HCT116 (cell line): ENCODE results near the gene SLC15A2. TPM values are rescaled to one million over a fixed set of nuclear protein-coding genes. Genes with fewer than 3 reads are reported as not detected.

ENCODE experiments used
- ATAC-seq: fragments of 200-7000 bp; cut with Tn5 transposase; 2 replicates; pipeline ENCODE4 v1.9.1; 2020; ENCODE audit warnings: mild to moderate bottlenecking, moderate library complexity
- BruUV-seq: library from RNA; stranded (reverse); fragments of 400-500 nt; replicated peaks from 2 replicates; lab custom pipeline; 2021; lab: Mats Ljungman, UMichigan
- CTCF ChIA-PET: fragments of 300-600 bp; sonication (Branson Sonifier 250); formaldehyde crosslinking; loops from one replicate; lab custom pipeline; 2021; ENCODE audit warnings: antibody characterized with exemption; lab: Charles Lee
- POLR2A ChIA-PET: fragments of 300-600, 350-600 bp; sonication (Branson Sonifier 250); formaldehyde crosslinking; loops from one replicate; lab custom pipeline; 2021; ENCODE audit warnings: antibody characterized with exemption; lab: Charles Lee
- RAD21 ChIA-PET, 2 experiments: fragments of 300-600 bp; sonication (Branson Sonifier 250); formaldehyde crosslinking; loops; one replicate each; lab custom pipeline; 2023; ENCODE audit warnings: low total read pairs in 2 of 2; ENCODE audit not compliant: uncharacterized antibody in 2 of 2, unreplicated experiment in 2 of 2, low non-redundant PET in 1 of 2; lab: Charles Lee
- DNase-seq: peaks from one replicate; pipeline ENCODE4 v3.0.0-alpha.2; 2010; ENCODE audit warnings: low read depth, low spot score
- H2AFZ ChIP-seq: fragments of 200-600 bp; shearing (Covaris generic), sonication (generic); 2 replicates; pipeline ENCODE4 v1.6.1; 2017; ENCODE audit warnings: low read depth, mixed run types, mixed read lengths, antibody characterized with exemption, low read length; ENCODE audit not compliant: poor library complexity, severe bottlenecking
- H3K27ac ChIP-seq: 2 replicates; pipeline ENCODE4 v1.5.1; 2012; ENCODE audit warnings: low read depth, low read length
- H3K27me3 ChIP-seq: fragments of 200-600 bp; sonication (generic); 2 replicates; pipeline ENCODE4 v1.6.1; 2016; ENCODE audit warnings: mixed run types, low read length, mixed read lengths; ENCODE audit not compliant: insufficient read depth
- H3K36me3 ChIP-seq, 2 experiments: fragments of 200-500 bp in 1 of 2; fragments of 200-600 bp in 1 of 2; sonication (Bioruptor generic) in 1 of 2; sonication (generic) in 1 of 2; 2 replicates each; pipeline versions ENCODE4 v1.5.1 to v1.6.1; 2014 to 2016; ENCODE audit warnings: low read length in 2 of 2, inconsistent platforms in 1 of 2, mixed read lengths in 1 of 2, mixed run types in 1 of 2; ENCODE audit not compliant: insufficient read depth in 2 of 2, control insufficient read depth in 1 of 2
- H3K4me1 ChIP-seq, 2 experiments: fragments of 200-600 bp in 1 of 2; sonication (generic) in 1 of 2; 2 replicates each; pipeline versions ENCODE4 v1.5.1 to v1.6.1; 2012 to 2017; ENCODE audit warnings: low read length in 2 of 2, inconsistent platforms in 1 of 2, mild to moderate bottlenecking in 1 of 2, mixed read lengths in 1 of 2, mixed run types in 1 of 2, moderate library complexity in 1 of 2; ENCODE audit not compliant: insufficient read depth in 2 of 2, control insufficient read depth in 1 of 2
- H3K4me2 ChIP-seq: fragments of 200-600 bp; sonication (generic); 2 replicates; pipeline ENCODE4 v1.6.1; 2017; ENCODE audit warnings: mixed run types, low read length, mixed read lengths
- H3K4me3 ChIP-seq, 2 experiments: fragments of 200-600 bp in 1 of 2; sonication (generic) in 1 of 2; replicated peaks in 1 of 2; 2 replicates each; pipeline ENCODE4 v1.5.1; 2011 to 2016; ENCODE audit warnings: low read length in 2 of 2, control low read depth in 1 of 2, low read depth in 1 of 2, mild to moderate bottlenecking in 1 of 2, mixed read lengths in 1 of 2, mixed run types in 1 of 2
- H3K79me2 ChIP-seq: fragments of 200-600 bp; sonication (generic); 2 replicates; pipeline ENCODE4 v1.6.1; 2017; ENCODE audit warnings: mild to moderate bottlenecking, mixed run types, low read length, moderate library complexity, mixed read lengths; ENCODE audit not compliant: insufficient read depth
- H3K9ac ChIP-seq: fragments of 200-600 bp; sonication (generic); 2 replicates; pipeline ENCODE4 v1.6.1; 2016; ENCODE audit warnings: low read length, mixed read lengths
- H3K9me2 ChIP-seq: fragments of 200-600 bp; sonication (generic), shearing (Covaris generic); 2 replicates; pipeline ENCODE4 v1.6.1; 2017; ENCODE audit warnings: mixed run types, mild to moderate bottlenecking, moderate library complexity; ENCODE audit not compliant: insufficient read depth
- H3K9me3 ChIP-seq, 2 experiments: fragments of 200-500 bp in 1 of 2; fragments of 200-600 bp in 1 of 2; sonication (Bioruptor generic) in 1 of 2; sonication (generic) in 1 of 2; 2 replicates each; pipeline ENCODE4 v1.6.1; 2014 to 2017; ENCODE audit warnings: low read length in 2 of 2, mixed read lengths in 2 of 2, inconsistent platforms in 1 of 2, low read depth in 1 of 2, mild to moderate bottlenecking in 1 of 2, mixed run types in 1 of 2, moderate library complexity in 1 of 2; ENCODE audit not compliant: control insufficient read depth in 1 of 2, insufficient read depth in 1 of 2
- H4K20me1 ChIP-seq: fragments of 200-600 bp; sonication (generic), shearing (Covaris generic); 2 replicates; pipeline ENCODE4 v1.6.1; 2017; ENCODE audit warnings: mixed run types, mild to moderate bottlenecking, moderate library complexity; ENCODE audit not compliant: insufficient read depth
- CBX3 ChIP-seq: IDR thresholded peaks from 2 replicates; pipeline ENCODE4 v1.6.1; 2012; ENCODE audit warnings: low read depth
- CEBPB ChIP-seq: IDR thresholded peaks from 2 replicates; pipeline ENCODE4 v1.6.1; 2012; ENCODE audit warnings: low read depth
- EGR1 ChIP-seq: IDR thresholded peaks from 2 replicates; pipeline ENCODE4 v1.6.1; 2012; ENCODE audit warnings: low read depth
- EZH2phosphoT487 ChIP-seq: fragments of 200-600 bp; IDR thresholded peaks from 2 replicates; pipeline ENCODE4 v1.6.1; 2018; ENCODE audit warnings: antibody characterized with exemption, borderline replicate concordance
- JUND ChIP-seq: IDR thresholded peaks from 2 replicates; pipeline ENCODE4 v1.6.1; 2012
- POLR2A ChIP-seq: IDR thresholded peaks from 2 replicates; pipeline ENCODE4 v1.7.0; 2011; ENCODE audit warnings: borderline replicate concordance; ENCODE audit not compliant: insufficient read depth, insufficient read length; ENCODE audit errors: extremely low read depth
- RAD21 ChIP-seq: IDR thresholded peaks from 2 replicates; pipeline ENCODE4 v1.6.1; 2012; ENCODE audit warnings: low read depth, mild to moderate bottlenecking
- SP1 ChIP-seq: IDR thresholded peaks from 2 replicates; pipeline ENCODE4 v1.6.1; 2012; ENCODE audit warnings: low read depth
- SRF ChIP-seq: IDR thresholded peaks from 2 replicates; pipeline ENCODE4 v1.6.1; 2012; ENCODE audit warnings: low read depth
- TCF7L2 ChIP-seq: IDR thresholded peaks from 2 replicates; pipeline ENCODE4 v1.7.0; 2011; ENCODE audit warnings: borderline replicate concordance, inconsistent platforms; ENCODE audit not compliant: insufficient read depth, insufficient read length; ENCODE audit errors: extremely low read depth
- YY1 ChIP-seq: IDR thresholded peaks from 2 replicates; pipeline ENCODE4 v1.6.1; 2011; ENCODE audit warnings: low read length, low read depth, moderate library complexity, mild to moderate bottlenecking; ENCODE audit not compliant: insufficient replicate concordance; ENCODE audit errors: extremely low read depth
- ZFX ChIP-seq: fragments of 450-650 bp; IDR thresholded peaks from 2 replicates; pipeline ENCODE4 v1.6.1; 2017
- intact Hi-C: fragments of 100-400 bp; cut with micrococcal nuclease; formaldehyde crosslinking; loops from 2 replicates; pipeline ENCODE4 v1.10.0; 2022
- total RNA-seq: library from RNA; stranded (reverse); gene quantifications from one replicate; pipeline ENCODE4 v1.2.1, GENCODE V29; 2021; ENCODE audit not compliant: unreplicated experiment

The SLC15A2 gene
- total RNA-seq, 1 experiment from 2014 or later = 0.96 TPM

DNA sequence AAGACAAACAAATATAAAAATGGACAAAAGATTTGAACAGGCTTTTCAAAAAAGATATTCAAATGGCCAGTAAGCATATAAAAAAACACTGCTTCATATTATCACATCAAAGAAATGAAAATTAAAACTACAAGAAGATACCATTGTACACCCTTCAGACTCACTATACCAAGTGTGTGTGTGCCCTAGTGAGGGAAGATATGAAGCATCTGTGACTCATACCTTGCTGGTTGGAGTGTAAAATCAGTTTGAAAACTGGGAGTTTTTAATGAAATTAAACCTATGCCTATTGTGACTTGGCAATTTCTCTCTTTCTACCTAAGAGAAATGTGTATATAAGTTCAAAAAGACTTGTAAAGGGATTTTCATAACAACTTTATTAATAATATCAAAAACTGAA lies 23.5 kb upstream of the SLC15A2 start:
- BruUV-seq = no TSS peak
- no peak overlapping the region for H3K4me3 ChIP-seq
- H3K36me3 ChIP-seq = no peaks in the 10 kb centered on the region
- H2AFZ ChIP-seq = no peak overlapping the region
- no peaks in the 10 kb centered on the region for H3K9me2 ChIP-seq
- RAD21 ChIA-PET = no interaction called here
- H3K4me2 ChIP-seq = no peak overlapping the region
- intact Hi-C loops = loop anchor here (10.0 kb wide), 1 partner anchor 384 kb away; no protein-coding TSS in a partner anchor
- no peaks in the 10 kb centered on the region for H3K79me2 ChIP-seq
- H3K27ac ChIP-seq = no peak overlapping the region
- no peak overlapping the region for H3K9ac ChIP-seq
- H3K27me3 ChIP-seq = no peaks in the 10 kb centered on the region
- no peaks in the 10 kb centered on the region for H4K20me1 ChIP-seq
- no peak for TF ChIP-seq ZFX
- TF ChIP-seq, all 23 proteins: peak for 0
- no peaks in the 10 kb centered on the region for H3K4me1 ChIP-seq
- DNase-seq = no peak
- ChIA-PET POLR2A (no interaction called here), CTCF (no interaction called here)
- ATAC-seq = no peak
- no peaks in the 10 kb centered on the region for H3K9me3 ChIP-seq

DNA sequence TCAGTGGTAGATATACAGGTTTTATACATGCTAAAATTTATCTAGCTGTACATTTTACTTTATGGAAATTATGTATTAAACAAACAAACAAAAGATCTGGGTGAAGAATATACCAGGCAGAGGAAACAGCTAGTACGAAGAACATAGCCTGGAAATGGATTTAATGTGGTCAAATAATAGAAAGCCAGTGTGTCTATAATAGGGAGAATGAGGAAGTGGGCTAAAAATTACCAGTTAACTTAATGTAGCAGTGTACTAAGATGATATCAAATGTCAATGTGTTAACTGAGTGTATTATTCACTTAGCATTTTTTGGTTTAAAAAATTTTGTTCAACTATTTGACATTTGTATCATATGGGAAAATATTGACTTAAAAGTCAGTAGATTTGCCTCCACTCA lies 22.8 kb upstream of the SLC15A2 start:
- ATAC-seq = no peak
- H2AFZ ChIP-seq = no peak overlapping the region
- H3K4me1 ChIP-seq = no peaks in the 10 kb centered on the region
- ChIA-PET CTCF (no interaction called here), RAD21 (no interaction called here), POLR2A (no interaction called here)
- no peaks in the 10 kb centered on the region for H3K9me3 ChIP-seq
- H3K4me2 ChIP-seq = no peak overlapping the region
- no peaks in the 10 kb centered on the region for H4K20me1 ChIP-seq
- H3K27ac ChIP-seq = no peak overlapping the region
- intact Hi-C loops = loop anchor here (10.0 kb wide), 1 partner anchor 383 kb away; no protein-coding TSS in a partner anchor
- H3K9ac ChIP-seq = no peak overlapping the region
- BruUV-seq = no TSS peak
- no peaks in the 10 kb centered on the region for H3K27me3 ChIP-seq
- no peaks in the 10 kb centered on the region for H3K9me2 ChIP-seq
- no peak for DNase-seq
- no peaks in the 10 kb centered on the region for H3K36me3 ChIP-seq
- no peak overlapping the region for H3K4me3 ChIP-seq
- TF ChIP-seq ZFX (no peak), CBX3 (no peak), JUND (no peak), SP1 (no peak), YY1 (no peak), CEBPB (no peak), POLR2A (no peak), SRF (no peak), EZH2phosphoT487 (no peak), RAD21 (no peak), EGR1 (no peak), TCF7L2 (no peak)
- H3K79me2 ChIP-seq = no peaks in the 10 kb centered on the region
